GM12891 (cell line): Measurements from ENCODE around the gene CETN1.

Experiments used
- POLR2A ChIP-seq: IDR thresholded peaks from 2 replicates; pipeline ENCODE4 v1.6.1; 2011; ENCODE audit warnings: low read depth, low read length, control low read depth
- POLR2AphosphoS5 ChIP-seq: IDR thresholded peaks from 2 replicates; pipeline ENCODE4 v1.6.1; 2011; ENCODE audit warnings: low read depth, low read length, control low read depth
- POU2F2 ChIP-seq: IDR thresholded peaks from 2 replicates; pipeline ENCODE4 v1.6.1; 2011; ENCODE audit warnings: low read depth, mild to moderate bottlenecking, control low read depth, low read length, moderate library complexity
- SPI1 ChIP-seq: IDR thresholded peaks from 2 replicates; pipeline ENCODE4 v1.6.1; 2011; ENCODE audit warnings: low read depth, low read length, control low read depth
- TAF1 ChIP-seq: IDR thresholded peaks from 2 replicates; pipeline ENCODE4 v1.6.1; 2011; ENCODE audit warnings: low read depth, low read length, control low read depth

DNA sequence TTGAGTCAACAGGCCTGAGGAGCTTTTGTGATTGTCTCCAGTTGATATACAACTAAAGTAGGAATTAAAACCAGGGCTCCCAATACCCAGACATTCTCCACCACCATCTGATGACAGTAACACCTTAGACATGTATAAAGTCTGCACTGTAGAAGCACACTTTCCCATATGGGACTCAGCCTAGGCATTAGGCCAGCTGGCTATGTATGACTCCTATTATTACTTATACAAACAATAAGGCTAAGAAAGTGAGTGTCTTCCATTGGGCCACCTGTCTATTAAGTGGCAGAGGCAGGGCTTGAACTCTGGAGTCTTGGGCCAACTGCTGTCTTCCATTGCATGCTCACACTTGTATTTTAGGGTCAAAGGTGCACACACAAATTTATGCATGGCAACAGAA, 47.5 kb upstream of the CETN1 start:
- no peak for TF ChIP-seq SPI1
- TF ChIP-seq POLR2A = no peak
- no peak for TF ChIP-seq POU2F2
- no peak for TF ChIP-seq TAF1
- TF ChIP-seq POLR2AphosphoS5 = no peak
